Activated CD8-positive, alpha-beta memory T cell treated with anti-CD3 and anti-CD28 coated beads for 4 hours (primary cell): ENCODE results near the gene MYMX.

Source experiments
- DNase-seq, 2 donors: peaks; one replicate each; pipeline ENCODE4 v3.0.0-alpha.2; 2020; ENCODE audit warnings: low read depth in 2 of 2

Gene MYMX

GRCh38 chr6:44250718-44251123 lies 34.0 kb downstream of the MYMX start:
- DNase-seq, result no peak

GRCh38 chr6:44251576-44252524 lies 35.1 kb downstream of the MYMX start:
- DNase-seq, result no peak

- no peak for DNase-seq
Measured at GRCh38 chr6:44253307-44254101, 36.8 kb downstream of the MYMX start.

- no peak for DNase-seq
Measured at GRCh38 chr6:44254191-44255104, 37.7 kb downstream of the MYMX start.

GRCh38 chr6:44255105-44255808 lies 38.5 kb downstream of the MYMX start:
- no peak for DNase-seq

GRCh38 chr6:44255871-44256774 lies 39.4 kb downstream of the MYMX start:
- DNase-seq, result no peak

GRCh38 chr6:44256775-44257024 lies 40.0 kb downstream of the MYMX start:
- no peak for DNase-seq

GRCh38 chr6:44257025-44257752 lies 40.5 kb downstream of the MYMX start, which contains the start of gene SLC35B2:
Gene SLC35B2 (minus strand): TSS chr6:44257528. CDS start chr6:44257410, 118 bp downstream.
- DNase-seq, result no peak

GRCh38 chr6:44257753-44258324 lies 41.1 kb downstream of the MYMX start:
- no peak for DNase-seq

- no peak for DNase-seq
Measured at GRCh38 chr6:44258325-44258863, 41.7 kb downstream of the MYMX start.

- no peak for DNase-seq
Measured at GRCh38 chr6:44258921-44259320, 42.2 kb downstream of the MYMX start.

- DNase-seq, result no peak
Measured at GRCh38 chr6:44260011-44260410, 43.3 kb downstream of the MYMX start.

GRCh38 chr6:44260451-44261297 lies 43.9 kb downstream of the MYMX start:
- DNase-seq, result no peak

GRCh38 chr6:44261581-44261980 lies 44.9 kb downstream of the MYMX start:
- no peak for DNase-seq

GRCh38 chr6:44262467-44263353 lies 46.0 kb downstream of the MYMX start:
- DNase-seq, result no peak

- no peak for DNase-seq
Measured at GRCh38 chr6:44263354-44264100, 46.8 kb downstream of the MYMX start.
